ENCODE results near the gene MAF.

The MAF gene

DNA sequence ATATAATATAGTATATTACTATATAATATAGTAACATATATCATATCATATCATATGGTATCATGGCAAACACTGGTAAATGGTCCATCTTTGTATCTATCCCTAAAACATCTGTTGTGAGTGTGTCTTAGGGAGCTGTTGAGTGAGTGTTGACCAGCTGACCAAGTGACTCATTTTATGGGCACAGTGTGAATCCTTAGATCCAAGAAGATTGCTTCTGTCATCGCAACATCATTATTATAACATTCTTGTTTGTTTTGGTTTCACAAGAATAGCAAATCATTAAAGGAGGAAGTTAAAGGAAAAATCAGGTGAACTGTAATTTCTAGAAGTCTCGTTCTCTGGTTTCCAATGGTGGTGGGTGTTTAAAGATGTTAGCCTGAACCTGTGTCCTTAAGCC is 11.7 kb upstream of the MAF start:
- no peak for DNase-seq (ENCODE audit: low spot score)

DNA sequence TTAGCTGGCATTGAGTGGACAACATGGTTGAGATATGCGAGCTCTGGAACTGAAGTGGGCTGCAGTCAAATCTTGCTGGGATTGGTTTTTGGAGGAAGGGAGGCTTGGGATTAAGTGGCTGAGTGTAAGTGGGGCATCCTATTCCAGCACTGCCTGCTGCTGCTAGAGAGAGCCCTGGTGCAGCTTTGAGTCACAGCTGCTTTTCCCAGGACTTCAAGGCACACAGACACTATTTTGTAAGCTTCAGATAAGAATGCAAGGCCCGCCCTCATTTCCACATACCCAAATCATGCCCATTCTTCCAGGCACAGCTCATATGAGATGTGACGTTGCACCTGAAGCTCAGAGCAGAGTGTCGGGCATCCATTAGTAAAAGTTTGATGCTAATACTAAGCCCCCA is 10.2 kb upstream of the MAF start:
- DNase-seq (ENCODE audit: low spot score), result no peak

DNA sequence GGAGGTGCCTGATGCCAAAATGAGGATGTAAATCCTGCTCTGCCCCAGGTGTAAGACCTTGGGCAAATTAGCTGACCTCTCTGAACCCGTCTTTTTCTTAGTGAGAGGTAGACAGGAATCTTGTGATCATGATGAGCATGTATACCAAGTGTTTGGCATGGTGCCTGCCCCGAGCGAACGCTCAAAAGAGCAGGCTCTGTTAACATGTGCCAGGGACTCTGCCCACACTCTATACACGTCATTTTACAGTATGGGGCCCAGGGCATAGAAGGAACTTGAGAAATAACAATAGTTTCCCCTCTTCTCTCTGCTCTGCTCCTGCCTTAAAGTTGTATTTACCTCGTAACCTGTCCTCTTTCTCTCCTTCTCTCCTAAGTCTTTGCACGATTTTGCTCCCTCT is 9.3 kb upstream of the MAF start:
- no peak for DNase-seq (ENCODE audit: low spot score)

DNA sequence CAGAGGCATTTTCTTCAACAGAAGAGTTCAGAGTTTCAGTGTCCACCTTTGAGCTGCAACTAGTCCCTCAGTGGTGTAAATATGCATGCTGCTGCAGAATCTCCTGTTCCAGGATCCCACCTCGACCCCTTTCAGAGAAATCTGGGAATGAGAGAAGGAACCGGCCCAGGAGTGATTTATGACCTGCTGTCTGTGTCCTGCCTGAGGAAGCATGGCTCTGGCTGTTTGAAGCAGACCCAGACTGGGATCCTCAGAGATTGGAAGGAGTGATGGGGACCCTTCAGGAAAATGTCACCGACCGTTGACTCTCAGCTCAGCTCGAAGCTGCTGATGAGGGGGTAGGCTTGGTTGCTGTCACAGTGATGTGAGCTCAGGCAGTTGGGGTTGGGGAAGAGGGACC is 8.4 kb upstream of the MAF start:
- no peak for DNase-seq (ENCODE audit: low spot score)

DNA sequence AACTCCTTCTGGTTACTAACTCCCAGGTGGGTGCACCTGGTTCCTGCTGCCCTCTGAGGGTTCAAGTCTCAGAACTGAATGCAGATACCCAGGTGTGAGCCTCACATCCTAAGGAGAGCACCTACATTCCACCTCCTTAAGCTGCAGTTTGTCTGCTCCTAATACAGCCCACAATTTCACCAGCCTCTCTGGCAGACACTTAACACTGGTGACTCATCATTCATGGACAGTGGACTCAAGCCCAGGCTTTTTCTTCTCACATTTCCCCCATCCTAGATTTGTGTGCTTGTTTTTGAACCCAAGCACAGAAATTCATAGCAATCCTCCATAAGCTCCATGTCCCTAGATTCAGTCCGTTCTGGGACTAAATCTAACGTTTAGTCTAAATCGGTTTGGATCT is 7.0 kb upstream of the MAF start:
- DNase-seq (ENCODE audit: low spot score), result no peak

DNA sequence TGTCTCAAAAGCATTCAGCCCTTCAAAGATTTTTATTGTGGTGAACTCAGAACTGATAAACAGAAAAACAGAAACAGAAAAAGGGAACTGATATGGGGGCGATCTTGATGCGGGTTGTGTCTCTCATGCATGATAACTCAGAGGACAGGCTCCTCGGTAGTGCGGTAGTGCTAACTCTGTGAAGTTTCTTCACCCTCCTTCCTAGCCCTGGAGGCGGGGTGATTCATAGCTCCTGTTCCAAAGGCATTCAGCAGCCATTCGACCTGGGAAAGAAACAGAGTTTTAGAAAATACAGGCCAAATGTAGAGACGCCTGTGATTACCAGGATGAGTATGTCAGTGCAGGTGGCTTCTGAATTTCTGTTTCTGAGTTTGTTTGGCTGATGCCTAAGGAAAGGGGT is 5.5 kb upstream of the MAF start:
- DNase-seq (ENCODE audit: low spot score), result no peak

DNA sequence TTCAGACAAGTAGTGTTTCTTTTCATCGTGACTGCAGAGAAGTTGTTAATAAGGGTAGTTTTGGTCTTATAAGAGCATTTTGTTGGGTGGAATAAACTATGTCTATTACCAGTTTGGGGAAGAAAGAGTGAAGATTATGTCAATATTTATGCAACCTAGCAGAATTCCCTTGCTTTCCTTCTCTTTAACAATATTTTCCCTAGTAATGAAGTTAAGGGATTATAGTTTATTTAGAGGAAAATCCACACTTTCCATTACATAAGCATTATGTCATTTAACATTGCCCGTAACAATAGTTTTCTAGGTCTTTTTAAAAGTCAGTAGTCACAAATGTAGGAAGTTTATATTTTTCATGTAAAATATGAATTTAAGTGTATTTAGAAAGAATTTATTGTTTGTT is 2.5 kb upstream of the MAF start:
- no peak for DNase-seq (ENCODE audit: low spot score)

DNA sequence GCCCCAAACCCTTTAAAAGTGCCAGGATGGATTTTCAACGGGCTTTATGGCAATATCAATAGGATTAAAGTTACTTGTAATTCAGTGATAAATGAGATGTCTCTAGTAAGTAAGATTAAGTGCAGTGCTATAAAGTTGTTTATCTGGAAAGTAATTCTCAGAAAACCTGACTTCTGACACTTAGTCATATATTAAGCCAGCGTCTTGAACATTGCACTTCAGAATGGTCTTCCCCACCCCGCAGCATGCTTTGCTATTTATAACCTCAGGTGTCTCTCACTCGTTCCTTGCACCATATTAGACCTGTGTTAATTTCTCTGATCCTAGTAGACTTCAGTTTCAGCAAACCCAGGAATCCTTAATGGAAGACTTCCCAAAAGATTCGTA is 2.1 kb upstream of the MAF start:
- DNase-seq (ENCODE audit: low spot score), result no peak

DNA sequence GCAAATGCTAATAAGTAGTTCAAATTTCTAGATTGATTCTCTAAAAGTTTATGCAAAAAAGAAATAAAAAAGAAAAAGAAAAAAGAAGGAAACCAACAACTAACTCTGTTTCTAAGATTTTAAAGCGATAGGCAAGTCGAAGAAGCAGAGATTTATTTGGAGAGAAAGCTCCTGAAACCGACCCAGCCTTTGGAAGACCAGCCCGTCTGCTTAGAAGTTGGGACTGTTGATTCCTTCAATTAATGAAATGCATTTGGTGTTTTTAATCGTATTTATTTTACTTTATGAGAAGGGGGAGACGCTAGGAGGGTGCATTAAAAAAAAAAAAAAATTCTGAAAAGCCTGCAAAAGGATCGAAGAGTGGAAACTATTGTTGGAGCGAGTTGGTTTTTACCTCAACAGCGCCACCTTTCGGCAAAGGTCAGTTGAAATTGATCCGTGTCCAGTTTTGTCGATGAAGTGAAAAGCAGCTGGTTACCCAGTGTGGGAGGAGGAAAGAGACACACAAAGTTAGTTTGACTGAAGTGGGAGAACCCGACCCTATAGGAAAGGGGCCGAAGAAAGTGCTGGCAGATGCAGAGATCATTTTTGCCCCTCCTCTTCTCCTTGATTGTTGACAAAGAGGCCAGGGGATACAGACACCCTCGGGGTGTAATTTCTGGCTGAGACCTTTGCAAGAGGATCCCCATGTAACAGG is 1.5 kb upstream of the MAF start:
- DNase-seq (ENCODE audit: low spot score), result peak; percentile 85

DNA sequence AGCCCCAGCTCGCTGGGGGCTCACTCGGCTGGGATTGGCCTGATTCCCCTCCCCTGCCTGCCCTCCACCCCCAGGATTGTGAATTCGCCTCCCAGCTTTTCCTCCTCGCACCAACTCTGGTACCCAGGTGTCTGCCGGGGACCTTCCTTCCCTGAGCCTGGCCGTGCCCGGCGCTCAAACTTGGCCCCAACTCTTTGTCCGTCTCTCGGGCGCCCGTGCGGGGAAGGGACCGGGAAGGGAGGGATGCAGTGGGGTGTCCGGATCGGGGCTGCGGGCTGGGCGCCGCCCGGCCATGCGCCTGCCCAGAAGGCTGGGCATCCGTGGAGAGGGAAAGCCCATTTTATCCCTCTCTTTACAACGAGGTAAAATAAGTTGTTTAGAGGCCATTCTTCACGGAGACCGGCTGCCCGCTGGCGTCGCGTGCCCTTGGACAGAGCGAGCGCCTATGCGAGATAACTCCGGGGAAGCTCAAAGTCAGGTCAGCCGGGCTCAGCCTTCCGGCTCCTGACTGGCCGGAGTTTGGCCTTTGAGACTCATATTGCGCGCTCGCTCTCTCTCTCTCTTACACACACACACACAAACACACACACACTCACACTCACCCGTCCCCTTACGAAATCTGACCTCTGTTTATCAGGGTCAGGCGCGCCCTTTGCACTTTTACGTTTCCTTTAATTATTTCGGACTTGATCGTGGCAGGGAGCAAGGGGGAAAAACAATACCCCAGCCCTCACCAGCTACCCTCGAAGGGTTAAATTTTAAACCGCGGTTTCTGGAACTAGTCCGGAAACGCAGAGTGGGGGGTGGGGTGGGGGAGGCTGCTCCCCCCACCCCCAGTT is 774 bp upstream of the MAF start:
- no peak for DNase-seq (ENCODE audit: low spot score)

DNA sequence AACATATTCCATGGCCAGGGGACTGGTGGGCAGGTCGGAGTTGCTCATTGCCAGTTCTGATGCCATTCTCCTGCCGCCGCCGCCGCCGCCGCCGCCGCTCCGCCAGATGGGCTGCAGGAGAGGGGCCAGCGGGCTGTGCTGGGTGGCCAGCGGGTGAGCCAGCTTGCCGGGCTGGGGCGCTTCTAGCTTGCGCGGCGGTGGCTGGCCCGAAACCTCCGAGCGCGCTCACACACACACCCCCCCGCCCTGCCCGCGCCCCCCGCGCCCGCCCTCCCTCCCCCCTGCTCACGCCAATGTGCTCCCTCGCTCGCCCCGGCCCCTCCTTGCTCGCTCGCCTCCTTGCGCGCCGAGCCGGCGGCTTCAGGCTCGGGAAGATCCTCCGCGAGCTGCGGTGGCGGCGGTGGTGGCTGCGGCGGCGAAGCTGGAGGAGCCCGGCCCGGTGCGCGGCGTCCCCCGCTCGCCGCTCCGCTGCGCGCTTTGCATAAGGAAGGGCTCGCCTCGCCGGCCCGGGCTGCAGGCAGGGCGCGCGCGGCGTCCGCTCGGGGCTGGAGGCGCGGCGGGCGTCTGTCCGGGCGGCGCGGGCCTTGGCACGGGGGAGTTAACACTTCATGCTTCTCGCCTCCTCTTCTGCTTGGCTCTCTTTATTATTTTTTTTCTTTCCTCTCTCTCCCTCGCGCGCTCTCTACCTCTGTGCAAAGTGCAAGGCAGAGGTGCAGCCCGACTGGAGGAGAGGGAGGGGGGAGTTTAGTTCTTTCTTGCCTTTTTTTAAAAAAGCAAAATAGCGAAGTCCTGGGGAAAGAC is 500 bp downstream of the MAF start:
- DNase-seq (ENCODE audit: low spot score), result peak; percentile 65

DNA sequence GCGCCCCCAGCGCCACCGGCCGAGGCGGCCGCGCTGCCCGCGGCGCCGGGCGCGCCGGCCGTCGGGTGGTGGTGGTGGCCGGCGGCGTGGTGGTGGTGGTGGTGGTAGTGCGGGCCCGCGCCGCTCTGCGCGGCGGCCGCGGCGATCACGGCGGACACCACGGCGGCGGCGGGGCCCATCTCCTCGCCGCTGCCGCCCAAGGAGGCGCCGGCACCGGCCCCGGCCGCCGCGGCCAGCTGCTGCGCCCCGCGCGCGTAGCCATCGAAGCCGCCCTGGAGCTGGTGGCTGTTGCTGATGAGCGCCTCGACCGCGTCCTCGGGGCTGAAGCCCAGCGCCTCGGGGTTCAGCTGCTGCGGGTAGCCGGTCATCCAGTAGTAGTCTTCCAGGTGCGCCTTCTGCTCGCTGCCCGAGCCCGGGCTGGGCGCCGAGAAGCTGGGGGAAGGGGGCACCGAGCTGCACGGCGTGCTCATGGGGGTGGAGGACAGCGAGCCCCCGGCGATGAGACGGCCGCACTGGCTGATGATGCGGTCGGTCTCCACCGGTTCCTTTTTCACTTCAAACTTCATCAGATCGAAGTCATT is 1.2 kb downstream of the MAF start:
- no peak for DNase-seq (ENCODE audit: low spot score)

DNA sequence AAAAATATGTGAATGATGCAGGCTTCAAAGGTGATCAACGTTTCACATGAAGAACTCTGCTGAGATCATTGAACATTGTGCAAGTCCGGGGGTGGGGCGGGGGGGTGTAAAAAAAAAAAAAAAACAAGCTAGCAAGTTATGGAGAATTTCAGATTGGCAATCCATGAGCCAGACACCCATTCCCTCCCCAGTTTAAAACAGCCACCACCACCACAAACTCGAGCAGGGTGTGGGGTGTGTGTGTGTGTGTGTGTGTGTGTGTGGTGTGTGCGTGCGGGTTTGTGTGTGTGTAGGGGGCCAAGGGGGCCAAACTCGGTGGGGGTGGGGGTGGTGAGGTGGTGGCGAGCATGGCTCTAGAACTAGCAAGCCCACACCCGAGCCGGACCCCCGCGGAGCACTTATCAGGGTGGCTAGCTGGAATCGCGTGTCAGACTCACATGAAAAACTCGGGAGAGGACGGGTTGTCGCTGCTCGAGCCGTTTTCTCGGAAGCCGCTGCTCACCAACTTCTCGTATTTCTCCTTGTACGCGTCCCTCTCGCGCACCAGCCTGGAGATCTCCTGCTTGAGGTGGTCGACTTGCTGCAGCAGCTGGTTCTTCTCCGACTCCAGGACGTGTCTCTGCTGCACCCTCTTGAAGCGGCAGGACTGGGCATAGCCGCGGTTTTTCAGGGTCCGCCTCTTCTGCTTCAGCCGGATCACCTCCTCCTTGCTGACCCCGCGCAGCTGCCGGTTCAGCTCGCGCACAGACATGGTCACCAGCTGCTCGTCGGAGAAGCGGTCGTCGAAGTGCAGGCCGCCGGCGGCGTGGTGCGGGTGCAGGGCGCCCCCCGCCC is 2.0 kb downstream of the MAF start:
- no peak for DNase-seq (ENCODE audit: low spot score)

DNA sequence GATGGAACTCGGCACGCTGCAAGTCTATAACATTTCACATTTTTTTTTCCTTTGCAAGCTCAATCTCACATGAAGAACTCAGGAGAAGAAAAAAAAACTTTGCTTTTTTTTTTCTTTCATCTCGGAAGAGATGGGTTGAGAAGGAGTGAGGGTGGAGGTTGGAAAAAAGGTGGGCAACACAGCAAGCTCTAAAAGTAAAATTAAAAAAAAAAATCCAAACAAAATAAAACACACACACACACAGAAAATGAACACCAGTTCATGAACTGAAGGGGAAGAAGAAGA is 2.5 kb downstream of the MAF start:
- DNase-seq (ENCODE audit: low spot score), result no peak

DNA sequence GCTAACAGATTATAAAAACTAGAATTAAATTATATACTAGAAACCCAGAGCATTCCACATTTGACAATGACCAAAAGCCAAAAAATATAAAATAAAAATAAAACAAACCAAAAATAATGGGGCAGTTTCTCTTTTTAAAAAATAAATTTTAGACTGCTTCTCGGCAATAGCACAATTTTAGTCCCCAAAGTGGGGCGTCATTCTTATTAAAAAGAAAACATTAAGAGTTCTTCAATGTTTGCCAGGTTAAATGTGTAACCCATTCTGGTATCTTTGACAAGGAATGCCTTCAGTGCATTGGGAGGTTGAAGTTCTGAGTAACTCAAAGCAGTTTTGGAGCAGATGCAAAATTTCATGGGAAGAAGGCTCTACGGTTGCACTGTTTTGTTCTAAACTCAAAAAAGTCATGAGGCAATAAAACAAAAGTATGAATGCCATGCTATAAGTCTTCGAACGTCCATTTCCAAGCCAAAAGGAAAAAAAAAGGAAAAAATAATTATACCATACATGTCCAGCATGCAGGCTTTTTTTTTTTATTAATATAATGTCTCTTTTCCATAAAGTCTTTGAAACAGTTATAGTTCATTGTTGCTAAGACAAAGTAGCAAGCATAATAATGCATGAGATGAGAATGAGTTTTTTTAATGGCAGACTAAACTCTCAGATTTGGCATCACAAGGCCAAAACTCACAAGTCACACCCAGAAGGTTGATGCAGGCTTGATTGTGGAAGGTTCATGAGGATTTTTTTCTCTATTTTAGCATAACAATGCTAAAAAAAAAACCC is 3.1 kb downstream of the MAF start:
- DNase-seq (ENCODE audit: low spot score), result no peak

DNA sequence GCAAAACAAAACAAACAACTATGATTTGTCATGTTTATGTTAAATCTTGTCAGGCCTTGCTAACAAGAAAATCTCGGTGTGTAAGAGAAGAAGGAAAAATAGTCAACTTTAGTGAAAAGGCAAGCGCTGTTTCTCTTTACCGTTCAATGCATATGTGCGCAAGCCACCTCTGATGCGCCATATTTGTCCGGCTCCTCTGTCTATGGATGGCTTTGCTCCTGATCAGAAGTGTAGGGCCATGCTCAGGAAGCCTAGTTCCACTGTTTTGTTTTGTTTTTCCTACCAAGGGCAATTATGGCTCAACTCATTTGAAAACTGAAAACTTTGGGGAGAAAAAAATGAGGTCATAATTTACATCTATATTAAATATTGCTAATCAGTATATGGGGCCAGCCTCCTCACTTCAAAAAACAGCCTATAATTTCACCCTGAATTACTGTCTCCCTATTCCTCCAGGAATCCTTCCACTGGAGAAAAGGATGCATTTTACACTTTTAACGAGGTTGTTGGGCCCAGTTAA is 4.5 kb downstream of the MAF start:
- no peak for DNase-seq (ENCODE audit: low spot score)

DNA sequence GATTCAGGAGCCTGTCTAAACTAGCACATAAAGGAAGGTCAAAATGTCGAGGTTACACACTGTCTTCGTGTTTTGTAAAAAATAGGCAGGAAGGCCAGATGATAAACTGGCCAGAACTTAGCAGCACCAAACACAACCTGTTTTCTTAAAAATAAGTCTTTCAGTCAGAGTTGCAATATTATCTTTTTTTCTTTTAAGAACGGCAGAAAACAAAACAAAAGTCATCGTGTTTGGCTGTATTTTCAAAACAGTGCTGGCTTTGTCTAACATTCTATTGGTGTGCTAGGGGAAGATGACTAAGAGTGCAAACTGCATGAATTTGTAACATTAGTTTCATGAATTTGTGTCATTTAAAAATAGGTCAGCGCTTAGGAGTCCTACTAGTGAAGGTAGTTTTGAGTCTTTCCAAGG is 5.3 kb downstream of the MAF start:
- peak; percentile 55 for DNase-seq (ENCODE audit: low spot score)

DNA sequence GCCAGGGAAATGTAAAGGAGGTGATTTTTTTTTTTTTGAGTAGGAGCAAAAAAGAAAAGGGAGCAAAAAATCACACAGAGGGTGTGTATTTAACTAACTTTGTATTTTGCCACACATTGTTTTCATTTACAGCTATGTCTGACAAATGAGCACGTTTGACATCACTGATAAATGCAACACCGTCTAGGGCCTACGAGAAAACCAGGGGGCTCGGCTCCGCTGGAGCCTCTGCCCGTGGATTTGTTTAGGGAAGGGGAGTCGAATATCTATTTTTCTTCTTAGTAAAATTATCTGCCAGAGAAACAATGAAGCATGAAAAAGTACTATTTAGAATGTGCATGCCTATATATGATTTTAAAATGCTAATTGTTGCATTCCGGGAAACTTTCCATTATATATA is 6.8 kb downstream of the MAF start:
- no peak for DNase-seq (ENCODE audit: low spot score)

DNA sequence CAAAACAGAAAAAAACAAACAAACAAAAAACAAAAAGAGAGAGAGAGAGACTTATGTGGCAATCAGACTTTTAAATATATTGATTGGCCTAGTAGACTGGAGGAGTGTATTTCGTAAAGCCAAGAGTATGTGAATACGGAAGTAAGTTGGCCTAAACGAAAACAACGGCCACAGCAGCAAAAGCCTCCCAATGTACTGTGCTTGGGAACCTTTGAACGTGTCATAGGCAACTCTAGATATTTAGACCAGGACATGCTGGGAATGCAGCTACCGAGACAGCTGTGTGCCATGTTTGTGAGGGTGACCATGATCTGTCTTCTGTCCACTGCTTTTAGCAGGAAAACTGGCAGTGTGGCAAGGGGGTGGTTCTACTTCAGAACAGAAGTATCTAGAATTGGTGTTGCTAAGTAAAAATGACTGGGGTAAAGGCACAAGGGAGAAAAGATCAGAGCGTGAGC is 7.4 kb downstream of the MAF start:
- no peak for DNase-seq (ENCODE audit: low spot score)

DNA sequence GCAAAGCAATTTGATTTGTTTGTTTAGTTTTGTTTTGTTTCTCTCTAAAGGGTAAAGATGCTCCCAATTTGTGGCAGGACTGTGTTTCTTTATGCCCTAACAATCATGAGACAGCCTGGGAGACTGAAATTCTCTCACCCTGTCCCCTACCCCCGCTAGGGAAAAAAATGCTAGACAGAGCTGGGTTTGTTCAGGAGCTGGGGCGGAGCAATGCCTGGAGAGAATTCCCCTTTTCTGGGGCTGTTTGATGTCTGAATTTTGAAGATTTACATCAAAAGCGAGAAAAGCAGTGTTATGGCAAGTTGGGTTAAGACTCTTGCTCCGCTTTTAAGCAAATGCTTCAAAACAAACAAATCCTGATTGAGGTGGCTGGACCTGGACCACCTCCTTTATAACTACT is 8.4 kb downstream of the MAF start:
- peak; percentile 59 for DNase-seq (ENCODE audit: low spot score)

DNA sequence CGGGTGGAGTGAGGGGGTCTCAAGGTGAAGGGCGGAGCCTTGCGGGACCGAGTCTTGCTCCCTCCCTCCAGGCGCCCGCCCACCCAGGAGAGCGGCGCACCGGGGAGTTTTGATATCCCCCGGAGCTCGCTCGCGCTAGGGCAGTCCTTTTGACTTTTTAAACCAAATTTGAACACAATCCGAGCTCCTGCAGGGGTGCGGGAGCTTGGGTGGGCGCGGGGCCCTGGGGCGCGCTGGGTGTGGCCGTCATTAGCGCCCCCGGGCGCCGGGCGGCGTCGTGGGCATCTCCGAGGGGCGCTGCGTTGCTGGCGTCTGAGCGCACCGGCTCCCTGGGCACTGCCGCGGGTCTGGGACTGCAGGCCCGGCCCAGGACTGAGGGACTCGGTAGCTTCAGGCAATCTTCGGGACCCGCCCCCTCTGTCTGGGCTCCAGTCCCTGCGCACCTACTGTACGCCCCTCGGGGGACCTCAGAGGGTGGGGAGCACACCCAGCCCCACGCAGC is 10.9 kb downstream of the MAF start:
- DNase-seq (ENCODE audit: low spot score), result no peak
